HEK293 (cell line): ENCODE data around the gene GTF2H4.
"Not testable (repeated sequence)": the region's sequence is repeated elsewhere in the genome, so short reads cannot be mapped to it uniquely, and the experiment has no call there.

Experiments
- CTCF ChIA-PET: fragments of 350-600 bp; formaldehyde crosslinking; extraction: SDS; loops from one replicate; lab custom pipeline; 2021; ENCODE audit warnings: antibody characterized with exemption; lab: Yijun Ruan, JAX
- POLR2A ChIA-PET: fragments of 300-600 bp; formaldehyde crosslinking; extraction: SDS; loops from one replicate; lab custom pipeline; 2020; ENCODE audit warnings: antibody characterized with exemption, inconsistent platforms; lab: Yijun Ruan, JAX
- H3K27ac ChIP-seq: fragments of 200-500 bp; sonication (Bioruptor generic); 2 replicates; pipeline ENCODE4 v1.5.1; 2014; ENCODE audit warnings: low read depth, low read length, control low read depth, inconsistent platforms; ENCODE audit errors: extremely low read depth
- H3K36me3 ChIP-seq, 2 experiments: fragments of 200-500 bp in 1 of 2; sonication (Bioruptor generic) in 1 of 2; 1 replicate in 1 of 2; 2 replicates in 1 of 2; pipeline ENCODE4 v1.5.1; 2014 to 2017; ENCODE audit warnings: inconsistent platforms in 2 of 2, low read length in 2 of 2; ENCODE audit not compliant: control insufficient read depth in 2 of 2, insufficient read depth in 1 of 2
- H3K4me1 ChIP-seq: fragments of 200-500 bp; sonication (Bioruptor generic); 2 replicates; pipeline ENCODE4 v1.5.1; 2014; ENCODE audit warnings: mild to moderate bottlenecking, low read length, inconsistent platforms; ENCODE audit not compliant: control insufficient read depth, insufficient read depth
- H3K4me3 ChIP-seq: 2 replicates; pipeline ENCODE4 v1.5.1; 2011; ENCODE audit warnings: low read depth, mild to moderate bottlenecking, control low read depth, low read length, moderate library complexity
- H3K9me3 ChIP-seq: fragments of 200-500 bp; sonication (Bioruptor generic); 2 replicates; pipeline ENCODE4 v1.5.1; 2014; ENCODE audit warnings: low read depth, low read length, inconsistent platforms; ENCODE audit not compliant: control insufficient read depth, insufficient read depth
- AEBP2 ChIP-seq: fragments of 450-650 bp; formaldehyde crosslinking; IDR thresholded peaks from 2 replicates; pipeline ENCODE4 v1.5.1; 2016; ENCODE audit warnings: missing biosample characterization, missing genetic modification characterization, borderline replicate concordance
- MYNN ChIP-seq: fragments of 450-650 bp; formaldehyde crosslinking; IDR thresholded peaks from 2 replicates; pipeline ENCODE4 v1.5.1; 2016; ENCODE audit warnings: missing biosample characterization, missing genetic modification characterization, borderline replicate concordance
- OVOL3 ChIP-seq: fragments of 450-650 bp; formaldehyde crosslinking; IDR thresholded peaks from 2 replicates; pipeline ENCODE4 v1.5.1; 2016; ENCODE audit warnings: missing biosample characterization, missing genetic modification characterization
- SCRT1 ChIP-seq: fragments of 450-650 bp; formaldehyde crosslinking; IDR thresholded peaks from 2 replicates; pipeline ENCODE4 v1.5.1; 2016; ENCODE audit warnings: missing biosample characterization, missing genetic modification characterization, borderline replicate concordance
- SETDB1 ChIP-seq: IDR thresholded peaks from one replicate; pipeline ENCODE4 v1.6.1; 2017; ENCODE audit warnings: mild to moderate bottlenecking, low read length, moderate library complexity, mixed read lengths; ENCODE audit not compliant: insufficient read length
- ZBTB20 ChIP-seq: fragments of 450-650 bp; formaldehyde crosslinking; IDR thresholded peaks from 2 replicates; pipeline ENCODE4 v1.5.1; 2016; ENCODE audit warnings: missing biosample characterization, missing genetic modification characterization
- ZFHX2 ChIP-seq: fragments of 450-650 bp; formaldehyde crosslinking; conservative IDR thresholded peaks from 2 replicates; pipeline ENCODE4 v1.5.1; 2016; ENCODE audit warnings: missing biosample characterization, missing genetic modification characterization
- ZNF155 ChIP-seq: fragments of 450-650 bp; formaldehyde crosslinking; IDR thresholded peaks from 2 replicates; pipeline ENCODE4 v1.5.1; 2016; ENCODE audit warnings: missing biosample characterization, missing genetic modification characterization
- ZNF19 ChIP-seq: fragments of 450-650 bp; formaldehyde crosslinking; IDR thresholded peaks from 2 replicates; pipeline ENCODE4; 2016; ENCODE audit warnings: missing biosample characterization, missing genetic modification characterization, low read depth
- ZNF302 ChIP-seq: fragments of 450-650 bp; formaldehyde crosslinking; IDR thresholded peaks from 2 replicates; pipeline ENCODE4 v1.5.1; 2016; ENCODE audit warnings: missing biosample characterization, missing genetic modification characterization, low read depth
- ZNF311 ChIP-seq: fragments of 450-650 bp; formaldehyde crosslinking; IDR thresholded peaks from 2 replicates; pipeline ENCODE4 v1.5.1; 2017; ENCODE audit warnings: missing biosample characterization, missing genetic modification characterization, borderline replicate concordance
- ZNF354C ChIP-seq: fragments of 450-650 bp; formaldehyde crosslinking; IDR thresholded peaks from 2 replicates; pipeline ENCODE4 v1.5.1; 2016; ENCODE audit warnings: missing biosample characterization, missing genetic modification characterization, low read depth, borderline replicate concordance
- ZNF549 ChIP-seq: fragments of 450-650 bp; IDR thresholded peaks from 2 replicates; pipeline ENCODE4 v1.5.1; 2018; ENCODE audit warnings: missing biosample characterization, missing genetic modification characterization, mild to moderate bottlenecking, inconsistent platforms, moderate library complexity
- ZNF555 ChIP-seq: fragments of 450-650 bp; formaldehyde crosslinking; conservative IDR thresholded peaks from 2 replicates; pipeline ENCODE4 v1.5.1; 2017; ENCODE audit warnings: missing biosample characterization, mild to moderate bottlenecking, missing genetic modification characterization, inconsistent platforms
- ZNF560 ChIP-seq: fragments of 450-650 bp; formaldehyde crosslinking; IDR thresholded peaks from 2 replicates; pipeline ENCODE4 v1.5.1; 2017; ENCODE audit warnings: missing biosample characterization, missing genetic modification characterization, borderline replicate concordance
- ZNF596 ChIP-seq: fragments of 450-650 bp; IDR thresholded peaks from 2 replicates; pipeline ENCODE4 v1.5.0; 2018; ENCODE audit warnings: missing biosample characterization, mild to moderate bottlenecking, missing genetic modification characterization, moderate library complexity
- ZNF624 ChIP-seq: fragments of 450-650 bp; formaldehyde crosslinking; IDR thresholded peaks from 2 replicates; pipeline ENCODE4 v1.5.1; 2017; ENCODE audit warnings: missing biosample characterization, missing genetic modification characterization
- ZNF629 ChIP-seq: fragments of 450-650 bp; formaldehyde crosslinking; IDR thresholded peaks from 2 replicates; pipeline ENCODE4 v1.5.1; 2017; ENCODE audit warnings: missing biosample characterization, missing genetic modification characterization
- ZNF704 ChIP-seq: fragments of 450-650 bp; formaldehyde crosslinking; IDR thresholded peaks from 2 replicates; pipeline ENCODE4 v1.5.1; 2016; ENCODE audit warnings: missing biosample characterization, missing genetic modification characterization
- ZNF843 ChIP-seq: fragments of 450-650 bp; formaldehyde crosslinking; IDR thresholded peaks from 2 replicates; pipeline ENCODE4 v1.5.1; 2016; ENCODE audit warnings: missing biosample characterization, missing genetic modification characterization
- ZSCAN30 ChIP-seq: fragments of 450-650 bp; IDR thresholded peaks from 2 replicates; pipeline ENCODE4 v1.5.1; 2018; ENCODE audit warnings: missing biosample characterization, mild to moderate bottlenecking, missing genetic modification characterization, moderate library complexity

GTF2H4 gene

GRCh38 chr6:30871592-30872183 is 36.3 kb upstream of the GTF2H4 start (continued):
- TF ChIP-seq AEBP2 (no peak), SETDB1 (peak; percentile 64), ZNF311 (tag by site-specific recombination) (no peak), ZNF629 (tag by site-specific recombination) (no peak), ZBTB20 (tag by site-specific recombination) (no peak), ZNF19 (tag by site-specific recombination) (no peak)

- TF ChIP-seq SCRT1 (no peak), ZFHX2 (tag by site-specific recombination) (no peak), ZNF155 (tag by site-specific recombination) (no peak), OVOL3 (tag by site-specific recombination) (no peak), ZNF555 (no peak), ZNF560 (tag by site-specific recombination) (no peak), ZNF704 (tag by site-specific recombination) (no peak), ZNF354C (tag by site-specific recombination) (no peak), MYNN (tag by site-specific recombination) (no peak), ZNF843 (tag by site-specific recombination) (no peak), ZNF549 (no peak), ZNF302 (tag by site-specific recombination) (no peak), ZNF596 (no peak), ZSCAN30 (tag by site-specific recombination) (no peak), ZNF624 (no peak)
- Histone ChIP-seq H3K4me1 (no peaks in the 10 kb centered on the region; the same call in 1 of the 2 replicates), H3K36me3 (no peaks in the 10 kb centered on the region), H3K27ac (no peak overlapping the region), H3K9me3 (no peaks in the 10 kb centered on the region), H3K4me3 (no peak overlapping the region)
- POLR2A ChIA-PET = no interaction called here
- CTCF ChIA-PET = interaction anchor here (14.8 kb wide), 1 partner anchor 44 kb away, joined by 332 read pairs; no protein-coding TSS in a partner anchor
Measured at GRCh38 chr6:30873137-30873640, 34.8 kb upstream of the GTF2H4 start.

DNA sequence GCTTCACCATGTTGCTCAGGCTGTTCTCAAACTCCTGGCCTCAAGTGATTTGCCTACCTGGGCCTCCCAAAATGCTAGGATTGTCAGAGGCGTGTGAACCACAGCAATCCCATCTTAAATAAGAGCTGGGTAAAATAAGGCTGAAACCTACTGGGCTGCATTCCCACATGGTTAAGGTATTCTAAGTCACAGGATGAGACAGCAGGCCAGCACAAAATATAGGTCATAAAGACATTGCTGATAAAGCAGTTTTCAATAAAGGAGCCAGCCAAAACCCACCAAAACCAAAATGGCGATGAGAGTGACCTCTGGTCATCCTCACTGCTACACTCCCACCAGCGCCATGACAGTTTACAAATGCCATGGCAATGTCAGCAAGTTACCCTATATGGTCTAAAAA is 34.2 kb upstream of the GTF2H4 start:
- CTCF ChIA-PET = interaction anchor here (0.7 to 14.8 kb wide), 2 partner anchors 10 to 45 kb away, joined by 3 to 332 read pairs; no protein-coding TSS in a partner anchor
- H3K9me3 ChIP-seq, H3K4me1 ChIP-seq, H3K27ac ChIP-seq, H3K36me3 ChIP-seq, H3K4me3 ChIP-seq, POLR2A ChIA-PET: not testable (repeated sequence)
